Breast epithelium (tissue), 3 donors: Measurements from ENCODE around the gene TPX2.

Experiments
- CTCF ChIP-seq, 3 donors: fragments of 450-650 bp; IDR thresholded peaks; one replicate each; pipeline ENCODE4 v1.5.1; 2016 to 2017; ENCODE audit warnings: antibody characterized with exemption in 3 of 3, mild to moderate bottlenecking in 3 of 3, moderate library complexity in 3 of 3
- POLR2A ChIP-seq: fragments of 450-650 bp; IDR thresholded peaks from one replicate; pipeline ENCODE4 v1.6.1; 2016; ENCODE audit warnings: antibody characterized with exemption, mild to moderate bottlenecking, moderate library complexity

GRCh38 chr20:31813611-31814010 lies 74.5 kb downstream of the TPX2 start:
- no peak for TF ChIP-seq CTCF (IDR thresholded peaks at IDR 0.05)
- no peak for TF ChIP-seq POLR2A
